HEK293 (cell line): Measurements from ENCODE around the gene FGF19.

Experiments used
- CTCF ChIP-seq: fragments of 450-650 bp; formaldehyde crosslinking; IDR thresholded peaks from 2 replicates; pipeline ENCODE4 v1.5.1; 2016; ENCODE audit warnings: missing biosample characterization, missing genetic modification characterization
- GLIS2 ChIP-seq: fragments of 450-650 bp; formaldehyde crosslinking; IDR thresholded peaks from 2 replicates; pipeline ENCODE4 v1.5.1; 2016; ENCODE audit warnings: missing biosample characterization, missing genetic modification characterization
- REST ChIP-seq: fragments of 450-650 bp; formaldehyde crosslinking; IDR thresholded peaks from 2 replicates; pipeline ENCODE4 v1.5.1; 2016; ENCODE audit warnings: missing biosample characterization, missing genetic modification characterization
- SP2 ChIP-seq: fragments of 450-650 bp; formaldehyde crosslinking; IDR thresholded peaks from 2 replicates; pipeline ENCODE4 v1.5.1; 2016; ENCODE audit warnings: missing biosample characterization, missing genetic modification characterization
- YY1 ChIP-seq: fragments of 450-650 bp; formaldehyde crosslinking; IDR thresholded peaks from 2 replicates; pipeline ENCODE4 v1.5.1; 2018; ENCODE audit warnings: missing biosample characterization, missing genetic modification characterization
- ZNF121 ChIP-seq: fragments of 450-650 bp; formaldehyde crosslinking; IDR thresholded peaks from 2 replicates; pipeline ENCODE4 v1.5.1; 2016; ENCODE audit warnings: missing biosample characterization, missing genetic modification characterization
- ZNF174 ChIP-seq: fragments of 450-650 bp; formaldehyde crosslinking; IDR thresholded peaks from 2 replicates; pipeline ENCODE4 v1.5.0; 2017; ENCODE audit warnings: missing biosample characterization, mild to moderate bottlenecking, missing genetic modification characterization
- ZNF202 ChIP-seq: fragments of 450-650 bp; formaldehyde crosslinking; IDR thresholded peaks from 2 replicates; pipeline ENCODE4 v1.5.1; 2016; ENCODE audit warnings: missing biosample characterization, missing genetic modification characterization, borderline replicate concordance
- ZNF280D ChIP-seq: fragments of 450-650 bp; formaldehyde crosslinking; IDR thresholded peaks from 2 replicates; pipeline ENCODE4 v1.5.1; 2016; ENCODE audit warnings: missing biosample characterization, missing genetic modification characterization
- ZNF510 ChIP-seq: fragments of 450-650 bp; formaldehyde crosslinking; IDR thresholded peaks from 2 replicates; pipeline ENCODE4 v1.5.1; 2018; ENCODE audit warnings: mild to moderate bottlenecking, missing genetic modification characterization, missing biosample characterization; ENCODE audit not compliant: insufficient replicate concordance
- ZNF544 ChIP-seq: fragments of 450-650 bp; formaldehyde crosslinking; IDR thresholded peaks from 2 replicates; pipeline ENCODE4 v1.5.0; 2017; ENCODE audit warnings: missing biosample characterization, missing genetic modification characterization
- ZNF704 ChIP-seq: fragments of 450-650 bp; formaldehyde crosslinking; IDR thresholded peaks from 2 replicates; pipeline ENCODE4 v1.5.1; 2016; ENCODE audit warnings: missing biosample characterization, missing genetic modification characterization

- TF ChIP-seq CTCF (no peak), ZNF280D (no peak), ZNF121 (no peak), ZNF174 (tag by site-specific recombination) (no peak), ZNF544 (no peak), ZNF704 (no peak), GLIS2 (tag by site-specific recombination) (no peak), ZNF202 (tag by site-specific recombination) (no peak), SP2 (tag by site-specific recombination) (no peak), YY1 (no peak), REST (tag by site-specific recombination) (no peak), ZNF510 (tag by site-specific recombination) (no peak)
Measured at GRCh38 chr11:69716099-69716498, 12.3 kb upstream of the FGF19 start.
